GM12878 (cell line): ENCODE data around the gene TCF7L2.

Source experiments
- CBFB ChIP-seq: IDR thresholded peaks from 2 replicates; pipeline ENCODE4 v1.6.1; 2016; ENCODE audit warnings: antibody characterized with exemption, low read depth
- FOXM1 ChIP-seq: IDR thresholded peaks from 2 replicates; pipeline ENCODE4 v1.6.1; 2012; ENCODE audit warnings: low read depth, mild to moderate bottlenecking, inconsistent platforms, low read length, moderate library complexity
- MXI1 ChIP-seq: fragments of 150-350 bp; IDR thresholded peaks from 2 replicates; pipeline ENCODE4 v1.6.1; 2011; ENCODE audit warnings: low read depth, mild to moderate bottlenecking, inconsistent platforms, low read length, improper control_type of control experiment
- POLR2A ChIP-seq: IDR thresholded peaks from 2 replicates; pipeline ENCODE4 v1.6.1; 2011; ENCODE audit warnings: low read depth, mild to moderate bottlenecking, low read length
- SIN3A ChIP-seq: IDR thresholded peaks from 2 replicates; pipeline ENCODE4 v1.6.1; 2012; ENCODE audit warnings: low read depth, low read length, improper control_type of control experiment
- TCF7 ChIP-seq: IDR thresholded peaks from 2 replicates; pipeline ENCODE4 v1.6.1; 2014; ENCODE audit warnings: antibody characterized with exemption, borderline replicate concordance
- YY1 ChIP-seq: IDR thresholded peaks from 2 replicates; pipeline ENCODE4 v1.6.1; 2011; ENCODE audit warnings: low read depth, mild to moderate bottlenecking, low read length
- ZNF274 ChIP-seq: IDR thresholded peaks from one replicate; pipeline ENCODE4 v1.8.0; 2011; ENCODE audit not compliant: insufficient read length, insufficient read depth
- ZZZ3 ChIP-seq: IDR thresholded peaks from 2 replicates; pipeline ENCODE4 v1.6.1; 2011; ENCODE audit warnings: low read depth; ENCODE audit not compliant: control insufficient read depth, insufficient read length

DNA sequence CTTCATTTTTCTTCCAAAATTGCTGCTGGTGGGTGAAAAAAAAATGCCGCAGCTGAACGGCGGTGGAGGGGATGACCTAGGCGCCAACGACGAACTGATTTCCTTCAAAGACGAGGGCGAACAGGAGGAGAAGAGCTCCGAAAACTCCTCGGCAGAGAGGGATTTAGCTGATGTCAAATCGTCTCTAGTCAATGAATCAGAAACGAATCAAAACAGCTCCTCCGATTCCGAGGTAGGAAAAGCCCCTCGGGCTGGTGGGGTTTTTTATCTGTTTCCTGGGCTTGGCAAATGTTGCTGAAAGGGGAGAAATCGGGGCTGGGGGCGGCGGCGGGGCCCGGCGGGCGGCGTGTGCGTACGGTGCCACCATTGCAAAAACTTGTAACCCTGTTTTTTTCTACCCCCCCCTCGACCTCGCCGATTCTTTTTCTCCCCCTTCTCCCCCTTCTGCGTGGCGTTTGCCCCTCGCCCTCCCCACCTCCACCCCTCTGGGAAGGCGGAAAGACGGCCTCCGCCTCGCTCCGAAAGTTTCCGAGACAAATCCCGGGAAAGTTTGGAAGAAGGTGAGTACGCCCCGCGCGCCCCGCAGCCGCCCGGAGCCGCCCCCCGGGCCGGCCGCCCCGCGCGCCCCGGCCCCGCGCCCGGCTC lies 789 bp downstream of the TCF7L2 start:
- TF ChIP-seq FOXM1 (no peak), TCF7 (no peak), YY1 (no peak), MXI1 (no peak), ZNF274 (no peak), SIN3A (no peak), ZZZ3 (no peak), POLR2A (no peak), CBFB (no peak)
